ENCODE measurements around the gene UCHL1.

GRCh38 chr4:41264212-41264611, 7.5 kb downstream of the UCHL1 start:
- TF ChIP-seq CTCF (IDR thresholded peaks at IDR 0.05; ENCODE audit: poor library complexity) (no peak), EZH2 (IDR thresholded peaks at IDR 0.05; ENCODE audit: borderline replicate concordance) (no peak), EZH2phosphoT487 (IDR thresholded peaks at IDR 0.05; ENCODE audit: low read depth, severe bottlenecking, unreplicated experiment) (no peak)

Measured in hepatocyte (in vitro differentiated cells).